Muscle of leg (tissue), 11 donors: ENCODE results near the gene KAT5. TPM values are rescaled to one million over a fixed set of nuclear protein-coding genes. Genes with fewer than 3 reads are reported as not detected.
"Not testable (repeated sequence)": the region's sequence is repeated elsewhere in the genome, so short reads cannot be mapped to it uniquely, and the experiment has no call there.

Experiments
- DNase-seq: peaks from one replicate; pipeline ENCODE4 v3.0.0; 2013
- H3K27ac ChIP-seq: one replicate; pipeline ENCODE4 v1.5.1; 2013; ENCODE audit warnings: mild to moderate bottlenecking, low read length, control low read depth
- H3K27me3 ChIP-seq: one replicate; pipeline ENCODE4 v1.6.1; 2013; ENCODE audit warnings: low read length; ENCODE audit not compliant: control insufficient read depth, insufficient read depth
- H3K36me3 ChIP-seq: one replicate; pipeline ENCODE4 v1.6.1; 2013; ENCODE audit warnings: low read length; ENCODE audit not compliant: control insufficient read depth, insufficient read depth
- H3K4me1 ChIP-seq: one replicate; pipeline ENCODE4 v1.6.1; 2013; ENCODE audit warnings: low read length; ENCODE audit not compliant: control insufficient read depth, insufficient read depth
- H3K4me3 ChIP-seq: one replicate; pipeline ENCODE4 v1.5.1; 2013; ENCODE audit warnings: low read length, control low read depth
- H3K9me3 ChIP-seq: replicated peaks from 2 replicates; pipeline ENCODE4 v1.6.1; 2013; ENCODE audit warnings: low read depth, low read length; ENCODE audit not compliant: control insufficient read depth
- WGBS: methylation state at CpG from one replicate; pipeline ENCODE4 v1.1.5; 2013; ENCODE audit warnings: missing lambda C conversion rate; ENCODE audit not compliant: insufficient coverage; 5-methylcytosine and 5-hydroxymethylcytosine counted together
- polyA plus RNA-seq, 8 donors: library from polyadenylated mRNA; unstranded; fragments of 120-200 nt; gene quantifications; one replicate each; pipeline versions ENCODE4 v1.2.1 to v1.2.3, GENCODE V29; 2013; ENCODE audit warnings: inconsistent platforms in 1 of 8, low replicate concordance in 1 of 8; ENCODE audit not compliant: insufficient read length in 8 of 8, insufficient read depth in 1 of 8
- total RNA-seq: library from RNA; stranded (reverse); fragments of 120-200 nt; gene quantifications from one replicate; pipeline ENCODE4 v1.2.4, GENCODE V29; 2013

KAT5 gene
- total and polyA plus RNA-seq, 9 donors, result 31.1 to 45.4 (median 40.4) TPM

DNA sequence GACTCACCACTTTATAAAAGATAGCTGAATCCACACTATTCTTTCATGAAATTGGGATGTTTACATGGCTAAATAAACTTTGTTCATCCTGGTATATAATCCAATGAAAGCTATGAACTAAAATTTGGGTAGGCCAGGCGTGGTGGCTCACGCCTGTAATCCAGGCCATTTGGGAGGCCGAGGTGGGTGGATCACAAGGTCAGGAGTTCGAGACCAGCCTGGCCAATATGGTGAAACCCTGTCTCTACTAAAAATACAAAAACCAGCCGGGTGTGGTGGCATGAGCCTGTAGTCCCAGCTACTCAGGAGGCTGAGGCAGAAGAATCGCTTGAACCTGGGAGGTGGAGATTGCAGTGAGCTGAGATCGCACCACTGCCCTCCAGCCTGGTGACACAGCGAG lies 20.2 kb upstream of the KAT5 start:
- not testable (repeated sequence) for H3K4me1 ChIP-seq, H3K36me3 ChIP-seq, H3K9me3 ChIP-seq, H3K27me3 ChIP-seq, H3K27ac ChIP-seq, H3K4me3 ChIP-seq, DNase-seq
- 86% methylated on average over 4 of the region's 8 CpGs for WGBS

DNA sequence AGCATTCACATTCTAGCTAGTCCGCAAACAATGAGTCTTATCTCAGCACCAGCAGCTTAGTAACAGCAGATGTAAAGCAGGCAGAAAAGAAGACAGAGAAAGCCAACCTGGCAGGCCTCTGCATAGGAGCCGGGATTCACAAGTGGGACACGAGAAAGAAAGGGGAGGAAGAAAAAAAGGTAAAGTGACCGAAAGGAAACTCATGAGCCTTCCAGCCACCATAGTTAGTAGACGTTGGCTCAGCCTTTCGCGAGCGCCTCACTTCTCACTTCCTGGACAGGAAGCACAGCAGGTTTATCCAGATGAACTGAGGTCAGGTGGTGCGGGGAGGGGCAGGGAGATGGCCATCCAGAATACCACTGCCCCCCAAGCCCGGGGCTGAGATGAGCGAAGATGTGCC lies 19.7 kb upstream of the KAT5 start:
- DNase-seq, result no peak
- Histone ChIP-seq H3K9me3 (no peaks in the 10 kb centered on the region), H3K4me1 (no peaks in the 10 kb centered on the region), H3K36me3 (no peaks in the 10 kb centered on the region), H3K4me3 (no peak overlapping the region), H3K27ac (no peak overlapping the region), H3K27me3 (no peaks in the 10 kb centered on the region)
- WGBS, result 61% methylated on average over 7 of the region's 11 CpGs

DNA sequence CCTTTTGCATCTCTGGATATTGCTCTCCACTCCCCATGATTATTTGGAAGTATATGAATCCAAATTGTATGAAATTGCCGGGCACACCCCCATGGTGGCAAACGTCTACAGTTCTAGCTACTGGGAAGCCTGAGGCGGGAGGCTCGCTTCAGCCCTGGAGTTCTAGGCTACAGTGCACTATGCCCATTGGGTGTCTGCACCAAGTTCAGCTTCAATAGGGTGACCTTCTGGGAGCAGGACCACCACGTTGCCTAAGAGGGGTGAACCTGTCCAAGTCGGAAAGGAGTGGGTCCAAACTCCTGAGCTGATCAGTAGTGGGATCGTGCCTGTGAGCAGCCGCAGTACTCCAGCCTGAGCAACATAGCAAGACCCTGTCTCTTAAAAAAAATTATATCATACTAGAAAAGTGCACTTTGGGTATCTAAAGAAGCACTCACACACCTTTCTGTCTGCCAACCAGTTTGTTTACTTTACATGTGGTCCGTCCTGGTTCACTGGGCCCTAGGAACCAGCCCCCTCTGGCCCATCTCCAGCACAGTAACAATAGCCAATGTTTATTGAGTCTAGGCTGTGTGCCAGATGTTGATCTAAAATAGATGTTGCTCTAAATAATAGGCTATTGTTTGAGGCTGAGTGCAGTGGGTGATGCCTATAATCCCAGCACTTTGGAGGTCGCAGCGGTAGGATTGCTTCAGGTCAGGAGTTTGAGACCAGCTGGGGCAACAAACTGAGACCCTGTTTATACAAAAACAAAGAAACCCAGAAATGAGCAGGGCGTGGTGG lies 16.4 kb upstream of the KAT5 start:
- no peaks in the 10 kb centered on the region for H3K4me1 ChIP-seq
- peak; percentile 43 for DNase-seq
- H3K4me3 ChIP-seq, result no peak overlapping the region
- WGBS, result 78% methylated on average over 11 of the region's 12 CpGs
- no peaks in the 10 kb centered on the region for H3K9me3 ChIP-seq
- H3K27ac ChIP-seq, result peak overlapping the region; percentile 42
- H3K27me3 ChIP-seq, result no peaks in the 10 kb centered on the region
- H3K36me3 ChIP-seq, result no peaks in the 10 kb centered on the region

DNA sequence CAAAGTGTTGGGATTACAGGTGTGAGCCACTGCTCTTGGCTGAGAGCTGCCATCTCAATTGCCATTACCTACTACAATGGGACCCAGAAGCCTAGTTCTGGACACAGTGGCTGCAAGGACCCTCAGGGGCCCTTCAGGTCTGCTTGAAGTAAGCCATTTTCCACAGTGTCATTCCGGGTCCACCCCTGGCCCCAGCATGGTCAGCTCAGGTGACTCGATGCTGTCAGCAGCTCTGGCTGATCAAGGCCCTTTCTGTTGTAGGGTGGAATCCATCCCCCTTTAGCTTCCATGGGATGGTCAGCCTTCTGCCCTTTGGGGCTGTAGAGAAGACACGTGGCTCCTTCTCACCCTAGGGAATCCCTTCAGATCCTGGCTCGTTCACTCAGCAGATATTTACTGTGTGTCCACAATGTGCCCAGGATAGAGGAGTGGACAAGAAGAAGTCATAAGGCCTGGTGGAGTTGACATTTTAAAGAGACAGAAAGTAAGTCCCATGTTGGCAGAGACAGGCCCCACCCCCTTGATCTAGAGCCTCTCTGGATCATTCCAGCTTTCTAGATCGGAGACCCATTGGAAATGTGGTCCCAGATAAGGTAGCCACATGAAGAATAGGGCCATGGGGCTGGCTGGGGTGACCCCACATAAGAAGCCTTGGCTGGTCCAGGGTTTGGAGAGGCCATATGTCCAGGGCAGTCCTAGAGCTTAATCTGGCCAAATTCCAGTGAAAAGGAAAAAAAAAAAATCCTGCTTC lies 15.1 kb upstream of the KAT5 start:
- H3K27me3 ChIP-seq, result no peaks in the 10 kb centered on the region
- DNase-seq, result no peak
- H3K4me1 ChIP-seq, result no peaks in the 10 kb centered on the region
- H3K9me3 ChIP-seq, result no peaks in the 10 kb centered on the region
- H3K4me3 ChIP-seq, result no peak overlapping the region
- no peak overlapping the region for H3K27ac ChIP-seq
- H3K36me3 ChIP-seq, result no peaks in the 10 kb centered on the region
- WGBS, result 80% methylated on average over 3 of the region's 5 CpGs

- Histone ChIP-seq H3K27me3 (peaks cover under 1% of the 10 kb centered on the region), H3K4me3 (no peak overlapping the region), H3K9me3 (no peaks in the 10 kb centered on the region), H3K4me1 (no peaks in the 10 kb centered on the region), H3K27ac (peak overlapping the region; percentile 20), H3K36me3 (no peaks in the 10 kb centered on the region)
- DNase-seq, result no peak
- 79% methylated on average over 5 of the region's 8 CpGs for whole genome bisulfite sequencing
Measured at GRCh38 chr11:65698205-65698604, 13.8 kb upstream of the KAT5 start.

DNA sequence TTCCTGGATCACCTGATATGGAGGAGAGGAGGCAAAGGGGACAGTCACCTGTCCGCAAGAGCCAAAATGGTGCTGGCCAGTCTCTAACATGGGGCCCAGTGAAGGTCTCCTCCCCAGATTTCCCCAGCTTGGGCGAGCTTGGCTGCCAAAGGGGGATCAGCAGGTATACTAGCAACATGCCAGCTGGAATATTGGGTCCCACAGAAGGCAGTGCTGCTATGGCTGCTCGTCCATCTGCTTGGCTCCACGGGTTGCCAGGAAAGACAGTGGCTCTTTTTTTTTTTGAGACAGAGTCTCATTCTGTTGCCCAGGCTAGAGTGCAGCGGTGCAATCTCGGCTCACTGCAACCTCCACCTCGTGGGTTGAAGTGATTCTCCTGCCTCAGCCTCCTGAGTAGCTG lies 12.7 kb upstream of the KAT5 start:
- Histone ChIP-seq H3K27ac (no peak overlapping the region), H3K27me3 (peaks cover 4% of the 10 kb centered on the region)
- 74% methylated on average over 7 of the region's 7 CpGs for WGBS

DNA sequence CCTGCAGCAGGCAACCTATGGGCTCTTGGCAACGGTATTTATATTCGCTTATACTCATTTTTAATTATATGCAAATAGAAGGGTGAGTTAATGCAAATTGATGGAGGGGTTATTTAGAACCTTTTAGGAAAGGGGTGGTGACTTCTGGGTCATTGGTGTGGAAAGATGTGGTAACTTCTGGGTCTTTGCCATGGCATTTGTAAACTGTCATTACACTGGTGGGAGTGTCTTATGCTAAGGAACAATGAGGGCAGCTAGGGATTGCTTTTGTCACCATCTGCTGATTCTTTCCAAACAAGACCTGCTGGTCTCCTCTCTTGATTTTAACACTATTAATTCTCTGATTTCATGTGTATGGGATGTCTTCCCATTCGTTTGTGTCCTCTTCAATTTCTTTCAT lies 11.7 kb upstream of the KAT5 start:
- no peak for DNase-seq
- WGBS, result no CpG with 5 or more reads among the region's 3 CpGs
- Histone ChIP-seq H3K27me3 (peaks cover 4% of the 10 kb centered on the region), H3K9me3 (no peaks in the 10 kb centered on the region), H3K36me3 (no peaks in the 10 kb centered on the region), H3K4me1 (no peaks in the 10 kb centered on the region), H3K4me3 (no peak overlapping the region), H3K27ac (no peak overlapping the region)

More for the DNA sequence above, 12.7 kb upstream of the KAT5 start:
- Histone ChIP-seq H3K36me3 (no peaks in the 10 kb centered on the region), H3K4me3 (no peak overlapping the region), H3K9me3 (no peaks in the 10 kb centered on the region), H3K4me1 (no peaks in the 10 kb centered on the region)
- DNase-seq, result no peak

DNA sequence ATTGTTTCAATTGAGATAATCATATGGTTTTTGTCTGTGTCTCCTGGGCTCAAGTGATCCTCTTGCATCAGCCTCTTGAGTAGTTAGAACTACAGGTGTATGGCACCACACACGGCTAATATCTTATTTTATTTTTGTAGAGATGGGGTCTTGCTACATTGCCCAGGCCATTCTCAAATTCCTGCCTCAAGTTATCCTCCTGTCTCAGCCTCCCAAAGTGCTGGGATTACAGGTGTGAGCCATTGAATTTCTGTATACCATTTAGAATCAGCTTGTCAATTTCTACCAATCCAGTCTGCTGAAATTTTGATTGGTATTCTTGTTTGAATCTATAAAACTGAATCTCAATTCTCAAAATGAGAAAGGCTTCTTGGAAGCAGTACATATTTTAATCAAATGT lies 10.4 kb upstream of the KAT5 start:
- Histone ChIP-seq H3K27ac (no peak overlapping the region), H3K36me3 (no peaks in the 10 kb centered on the region), H3K4me3 (no peak overlapping the region), H3K27me3 (peaks cover 4% of the 10 kb centered on the region), H3K9me3 (no peaks in the 10 kb centered on the region), H3K4me1 (peaks cover 4% of the 10 kb centered on the region)
- no peak for DNase-seq
- no CpG with 5 or more reads among the region's 1 CpG for WGBS

- Histone ChIP-seq H3K27me3 (peaks cover 4% of the 10 kb centered on the region), H3K27ac (no peak overlapping the region), H3K9me3 (no peaks in the 10 kb centered on the region), H3K36me3 (no peaks in the 10 kb centered on the region), H3K4me1 (peaks cover 8% of the 10 kb centered on the region), H3K4me3 (no peak overlapping the region)
- no peak for DNase-seq
- WGBS, result no CpG with 5 or more reads among the region's 4 CpGs
Measured at GRCh38 chr11:65703846-65704245, 8.2 kb upstream of the KAT5 start.

- not testable (repeated sequence) for H3K36me3 ChIP-seq, H3K9me3 ChIP-seq, H3K4me3 ChIP-seq, H3K27me3 ChIP-seq
- peaks cover 12% of the 10 kb centered on the region for H3K4me1 ChIP-seq
- peak; percentile 83 for DNase-seq
- peak overlapping the region; percentile 3 for H3K27ac ChIP-seq
- WGBS, result 12% methylated on average over 12 of the region's 14 CpGs
Measured at GRCh38 chr11:65706303-65706763, 5.7 kb upstream of the KAT5 start.
